K562 (cell line): ENCODE results near the gene TRAF3IP1.

Experiments
- BHLHE40 ChIP-seq: IDR thresholded peaks from 2 replicates; pipeline ENCODE4 v1.6.1; 2011; ENCODE audit warnings: low read length, improper control_type of control experiment
- EZH2 ChIP-seq: IDR thresholded peaks from 2 replicates; pipeline ENCODE4 v1.6.1; 2012; ENCODE audit warnings: low read depth, mild to moderate bottlenecking, inconsistent platforms, low read length, borderline replicate concordance
- KHSRP ChIP-seq: fragments of 450-650 bp; IDR thresholded peaks from 2 replicates; pipeline ENCODE4 v1.6.1; 2017
- MXI1 ChIP-seq: IDR thresholded peaks from 2 replicates; pipeline ENCODE4 v1.6.1; 2011; ENCODE audit warnings: low read depth, mild to moderate bottlenecking, improper control_type of control experiment, low read length
- NFIC ChIP-seq: fragments of 450-650 bp; IDR thresholded peaks from 2 replicates; pipeline ENCODE4 v1.6.1; 2017; ENCODE audit warnings: mild to moderate bottlenecking, inconsistent platforms
- NRF1 ChIP-seq, 2 experiments: fragments of 450-650 bp; IDR thresholded peaks in 1 of 2; conservative IDR thresholded peaks in 1 of 2; 2 replicates each; pipeline ENCODE4 v1.6.1; 2014; ENCODE audit warnings: mild to moderate bottlenecking in 2 of 2
- PHB2 ChIP-seq: fragments of 450-650 bp; IDR thresholded peaks from 2 replicates; pipeline ENCODE4 v1.6.1; 2017; ENCODE audit warnings: low read depth
- SPI1 ChIP-seq: IDR thresholded peaks from 2 replicates; pipeline ENCODE4 v1.6.1; 2011; ENCODE audit warnings: low read depth, low read length, control low read depth, borderline replicate concordance
- TF ChIP-seq, protein P1 (sequence below), 3 experiments: IDR thresholded peaks in 2 of 3; conservative IDR thresholded peaks in 1 of 3; 2 replicates each; pipeline ENCODE4 v1.5.1; 2011 to 2012; ENCODE audit warnings: low read length in 3 of 3, mild to moderate bottlenecking in 3 of 3, control low read depth in 2 of 3, improper control_type of control experiment in 1 of 3, inconsistent platforms in 1 of 3, low read depth in 1 of 3, mixed read lengths in 1 of 3, moderate library complexity in 1 of 3; ENCODE audit not compliant: insufficient read depth in 2 of 3

DNA sequence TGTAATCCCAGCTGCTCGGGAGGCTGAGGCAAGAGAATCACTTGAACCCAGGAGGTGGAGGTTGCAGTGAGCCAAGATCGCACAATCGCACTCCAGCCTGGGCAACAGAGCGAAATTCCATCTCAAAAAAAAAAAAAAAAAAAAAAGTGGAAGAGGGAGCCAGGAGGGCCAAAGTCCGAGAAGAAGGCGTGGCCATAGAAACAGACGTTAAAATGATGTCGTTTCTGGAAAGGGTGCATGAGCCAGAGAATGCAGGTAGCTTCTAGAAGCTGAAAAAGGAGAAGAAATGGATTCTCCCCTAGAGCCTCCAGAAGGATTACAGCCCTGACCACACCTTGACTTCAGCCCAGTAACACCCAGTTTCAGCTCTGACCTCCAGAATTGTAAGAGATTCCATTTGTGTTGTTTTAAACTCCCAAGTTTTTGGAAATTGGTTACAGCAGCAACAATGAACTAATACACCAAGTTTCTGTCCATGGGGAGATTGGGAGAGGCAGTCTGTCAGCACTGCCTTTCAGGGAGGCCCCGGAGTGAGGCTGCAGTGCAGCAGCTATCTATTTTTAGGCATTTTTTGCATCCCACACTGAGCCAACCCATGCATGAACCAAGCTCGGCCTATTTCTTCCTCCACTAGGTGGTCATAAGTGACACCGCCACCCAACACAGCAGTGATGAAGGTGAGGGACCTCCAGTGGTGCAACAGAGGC is 14.2 kb upstream of the TRAF3IP1 start:
- TF ChIP-seq PHB2 (no peak), EZH2 (no peak), KHSRP (no peak), NFIC (no peak), MXI1 (no peak), NRF1 (conservative IDR thresholded peaks at IDR 0.05 in 1 of 2, IDR thresholded peaks at IDR 0.05 in 1 of 2) (no peak), BHLHE40 (no peak), SPI1 (no peak)
- TF ChIP-seq, protein P1, sequence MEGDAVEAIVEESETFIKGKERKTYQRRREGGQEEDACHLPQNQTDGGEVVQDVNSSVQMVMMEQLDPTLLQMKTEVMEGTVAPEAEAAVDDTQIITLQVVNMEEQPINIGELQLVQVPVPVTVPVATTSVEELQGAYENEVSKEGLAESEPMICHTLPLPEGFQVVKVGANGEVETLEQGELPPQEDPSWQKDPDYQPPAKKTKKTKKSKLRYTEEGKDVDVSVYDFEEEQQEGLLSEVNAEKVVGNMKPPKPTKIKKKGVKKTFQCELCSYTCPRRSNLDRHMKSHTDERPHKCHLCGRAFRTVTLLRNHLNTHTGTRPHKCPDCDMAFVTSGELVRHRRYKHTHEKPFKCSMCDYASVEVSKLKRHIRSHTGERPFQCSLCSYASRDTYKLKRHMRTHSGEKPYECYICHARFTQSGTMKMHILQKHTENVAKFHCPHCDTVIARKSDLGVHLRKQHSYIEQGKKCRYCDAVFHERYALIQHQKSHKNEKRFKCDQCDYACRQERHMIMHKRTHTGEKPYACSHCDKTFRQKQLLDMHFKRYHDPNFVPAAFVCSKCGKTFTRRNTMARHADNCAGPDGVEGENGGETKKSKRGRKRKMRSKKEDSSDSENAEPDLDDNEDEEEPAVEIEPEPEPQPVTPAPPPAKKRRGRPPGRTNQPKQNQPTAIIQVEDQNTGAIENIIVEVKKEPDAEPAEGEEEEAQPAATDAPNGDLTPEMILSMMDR (IDR thresholded peaks at IDR 0.05 in 2 of 3, conservative IDR thresholded peaks at IDR 0.05 in 1 of 3; ENCODE audit: insufficient read depth in 2 of 3, low read depth in 1 of 3, low read length in 3 of 3): no peak
